Activated T-helper 9 cell treated with anti-CD3 and anti-CD28 coated beads, Interleukin-2, amount 50 U/mL, for 16 hours (primary cell): ENCODE results near the gene TMED4.

ENCODE experiments used
- DNase-seq: peaks from one replicate; pipeline ENCODE4 v3.0.0-alpha.2; 2020; ENCODE audit warnings: low read depth

The TMED4 gene

DNA sequence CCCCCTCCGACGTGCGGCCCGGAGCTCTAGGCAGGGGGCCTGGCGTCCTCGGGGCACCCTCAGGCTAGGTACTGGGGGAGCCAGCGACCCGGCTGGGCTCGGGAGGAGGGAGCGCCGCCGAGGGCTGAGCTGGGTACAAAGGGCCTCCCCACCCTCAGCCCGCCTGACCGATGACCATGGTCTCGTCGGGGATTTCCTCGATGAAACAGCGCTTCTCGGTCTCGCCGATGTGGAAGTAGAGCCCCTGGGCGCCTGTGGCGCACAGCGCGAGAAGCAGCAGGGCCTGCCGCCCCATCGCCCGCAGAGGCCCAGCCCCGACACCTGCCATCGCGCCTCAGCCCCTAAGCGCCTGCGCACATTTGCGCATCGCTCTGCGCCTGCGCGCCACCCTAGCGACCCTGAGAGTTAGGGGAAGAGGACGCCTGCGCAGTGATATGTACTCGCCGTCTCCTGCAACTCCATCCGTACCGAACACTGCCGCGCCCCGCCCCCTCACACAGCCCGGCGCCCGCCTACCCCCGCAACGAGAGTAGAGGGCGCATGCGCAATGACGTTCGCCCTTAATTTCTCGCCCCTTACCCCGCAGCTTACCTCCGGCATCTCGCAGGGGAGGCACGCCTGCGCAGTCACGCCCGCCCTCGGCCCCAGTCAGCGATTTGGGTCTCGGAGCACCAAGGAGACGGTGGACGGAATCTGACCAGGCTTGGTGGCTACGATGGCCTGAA lies at the start of gene TMED4:
Gene TMED4 (minus strand): TSS at position 353 of the 725 bp plus-strand sequence. CDS start 25 bp downstream, at position 328.
- DNase-seq, result peak; percentile 100

DNA sequence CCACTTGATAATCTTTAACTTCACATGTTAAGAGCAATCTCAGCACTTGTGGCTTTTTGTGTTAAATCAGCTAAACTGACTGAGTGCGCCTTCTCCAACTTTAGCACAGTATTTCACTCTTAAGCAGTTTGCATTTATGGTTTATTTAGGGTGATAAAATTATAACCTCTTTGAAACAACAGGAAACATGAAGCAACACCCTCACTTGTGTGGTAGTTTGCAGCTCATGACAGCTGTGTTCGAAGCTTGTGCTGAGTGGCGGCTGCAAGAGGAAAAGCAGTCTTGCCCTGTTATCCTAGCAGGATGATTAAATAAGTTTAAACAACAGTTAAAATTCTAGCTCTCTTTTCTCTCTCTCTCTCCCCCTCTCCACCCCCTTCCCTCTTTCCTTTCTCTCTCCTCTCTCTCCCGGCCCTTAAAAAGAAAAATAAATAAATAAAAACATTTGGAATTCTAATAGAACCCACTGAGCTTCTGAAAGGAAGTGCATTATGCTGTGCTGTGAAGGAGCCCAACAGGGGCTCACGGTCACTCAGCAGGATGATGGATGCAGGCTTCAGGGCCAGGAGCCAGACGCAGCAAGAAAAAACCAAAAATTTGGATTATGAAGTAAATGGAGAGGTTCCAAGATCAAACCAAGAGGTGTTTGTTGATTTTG lies 49.6 kb upstream of the TMED4 start:
- DNase-seq, result no peak

DNA sequence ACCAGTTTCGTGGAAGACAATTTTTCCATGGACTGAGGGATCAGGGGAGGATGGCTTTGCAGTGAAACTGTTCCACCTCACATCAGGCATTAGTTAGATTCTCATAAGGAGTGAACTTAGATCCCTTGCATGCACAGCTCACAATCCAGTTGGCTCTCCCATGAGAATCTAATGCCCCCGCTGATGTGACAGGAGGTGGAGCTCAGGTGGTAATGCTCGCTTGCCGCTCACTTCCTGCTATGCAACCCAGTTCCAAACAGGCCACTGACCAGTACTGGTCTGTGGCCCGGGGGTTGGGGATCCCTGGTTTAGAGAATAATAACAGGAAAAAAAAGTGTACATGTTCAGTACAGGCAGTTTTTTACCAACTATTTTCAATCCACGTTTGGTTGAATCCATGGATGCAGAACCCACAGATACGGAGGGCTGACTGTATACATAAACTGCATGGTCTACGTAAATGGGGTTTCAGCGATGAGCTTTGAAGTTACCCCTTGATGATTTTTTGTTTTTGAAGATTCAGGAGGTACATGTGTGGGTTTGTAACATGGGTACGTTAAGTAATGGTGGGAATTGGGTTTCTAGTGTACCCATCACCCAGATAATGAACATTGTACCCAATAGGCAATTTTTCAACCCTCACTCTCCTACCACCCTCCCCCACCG lies 48.9 kb upstream of the TMED4 start:
- DNase-seq, result no peak

DNA sequence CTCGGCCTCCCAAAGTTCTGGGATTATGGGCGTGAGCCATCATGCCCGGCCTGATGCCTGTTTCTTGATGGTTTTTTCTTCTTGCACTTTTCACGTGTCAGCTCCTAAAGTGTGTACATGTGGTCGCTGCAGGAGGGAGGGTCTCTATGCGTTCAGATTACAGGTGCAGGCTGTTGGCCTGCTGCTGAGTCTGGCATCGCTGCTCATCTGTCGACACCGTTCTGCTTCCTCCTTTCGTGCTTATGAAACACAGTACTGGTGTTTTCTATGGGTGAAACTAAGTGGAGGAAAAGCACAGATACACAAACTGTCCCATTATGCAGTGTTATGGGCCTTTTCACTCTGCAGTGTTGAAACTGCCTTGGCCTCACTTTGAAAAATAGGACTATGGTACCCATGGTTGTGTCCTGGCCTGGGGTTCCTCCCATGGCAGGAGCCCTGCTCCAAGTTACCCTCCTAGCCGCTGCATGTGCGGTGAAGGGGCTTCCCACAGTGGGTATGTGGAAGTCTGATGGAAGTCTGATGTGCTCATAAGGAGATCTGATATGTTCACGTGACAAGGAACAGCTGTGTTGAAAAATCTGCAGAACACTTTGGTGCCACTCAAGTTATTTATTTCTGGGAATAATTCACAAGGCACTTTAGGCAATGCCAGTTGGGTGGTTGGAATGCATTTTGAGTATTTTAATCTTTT lies 47.9 kb upstream of the TMED4 start:
- DNase-seq, result no peak

DNA sequence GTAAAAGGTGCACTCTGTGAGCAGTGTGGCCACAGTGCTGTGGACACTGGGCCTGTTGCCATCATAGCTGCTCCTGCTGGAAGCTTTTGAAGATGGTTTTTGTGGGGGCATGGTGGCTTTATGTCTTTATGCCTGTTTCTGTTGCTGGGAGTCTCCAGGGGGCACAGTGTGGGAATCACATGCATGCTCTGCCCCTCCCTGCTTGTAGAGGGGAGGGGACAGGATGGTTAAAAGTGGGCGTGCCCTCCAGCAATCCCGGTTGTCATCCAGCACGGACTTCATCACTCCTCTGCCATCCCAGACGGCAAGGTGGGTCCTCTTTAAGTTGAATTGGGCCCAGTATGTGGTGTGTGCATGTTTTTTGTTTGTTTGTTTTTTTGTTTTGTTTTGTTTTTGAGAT lies 44.6 kb upstream of the TMED4 start:
- no peak for DNase-seq

DNA sequence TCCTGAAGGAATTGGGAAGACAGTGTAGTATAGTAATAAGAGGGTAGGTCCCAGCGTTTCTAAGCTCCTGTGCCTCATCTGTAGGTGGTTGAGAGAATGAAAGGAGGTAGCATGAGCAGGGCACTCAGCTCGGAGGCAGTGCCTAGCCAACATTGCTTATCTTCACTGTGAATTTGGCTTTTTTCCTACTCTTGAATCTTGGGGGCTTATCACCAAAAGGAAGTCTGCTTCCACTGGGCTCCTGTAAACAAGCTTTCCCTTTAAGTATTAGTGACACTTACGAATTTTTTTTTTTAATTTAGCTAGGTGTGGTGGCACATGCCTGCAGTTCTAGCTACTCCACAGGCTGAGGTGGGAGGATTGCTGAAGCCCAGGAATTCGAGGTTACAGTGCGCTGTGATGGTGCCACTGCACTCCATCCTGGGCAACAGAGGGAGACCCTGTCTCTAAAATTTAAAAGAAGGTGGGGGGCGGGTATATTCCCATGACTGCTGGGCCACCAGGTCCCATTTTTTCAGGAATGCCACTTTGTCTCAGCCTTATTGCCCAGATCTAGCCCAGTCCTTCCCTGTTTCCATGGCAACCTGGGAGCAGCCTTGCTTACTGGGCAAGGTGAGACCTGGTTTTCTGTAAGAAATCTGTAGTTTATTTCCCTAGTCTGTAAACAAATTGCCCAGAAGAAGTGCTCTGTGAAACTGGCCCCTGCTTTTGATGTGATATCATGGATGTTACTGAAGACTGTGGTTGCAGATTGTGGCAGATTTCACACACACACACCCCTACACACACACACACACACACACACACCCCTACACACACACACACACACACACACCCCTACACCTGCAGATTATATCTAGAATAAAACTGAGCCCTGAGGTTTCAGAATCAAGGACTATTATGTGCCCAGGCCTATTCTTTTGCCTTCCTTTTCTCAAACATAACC lies 43.8 kb upstream of the TMED4 start:
- no peak for DNase-seq

DNA sequence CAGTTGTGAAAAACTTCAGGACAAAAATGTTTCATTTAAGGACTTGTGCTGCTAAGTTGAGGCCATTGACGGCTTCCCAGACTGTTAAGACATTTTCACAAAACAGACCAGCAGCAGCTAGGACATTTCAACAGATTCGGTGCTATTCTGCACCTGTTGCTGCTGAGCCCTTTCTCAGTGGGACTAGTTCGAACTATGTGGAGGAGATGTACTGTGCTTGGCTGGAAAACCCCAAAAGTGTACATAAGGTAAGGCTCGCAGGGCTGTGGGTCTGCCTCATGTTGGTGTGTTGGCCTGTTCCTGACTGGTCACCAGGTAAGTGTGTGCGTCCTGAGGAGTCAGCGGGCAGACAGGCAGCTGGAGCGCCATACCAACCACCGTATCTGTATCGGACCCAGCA lies 42.3 kb upstream of the TMED4 start:
- DNase-seq, result no peak

DNA sequence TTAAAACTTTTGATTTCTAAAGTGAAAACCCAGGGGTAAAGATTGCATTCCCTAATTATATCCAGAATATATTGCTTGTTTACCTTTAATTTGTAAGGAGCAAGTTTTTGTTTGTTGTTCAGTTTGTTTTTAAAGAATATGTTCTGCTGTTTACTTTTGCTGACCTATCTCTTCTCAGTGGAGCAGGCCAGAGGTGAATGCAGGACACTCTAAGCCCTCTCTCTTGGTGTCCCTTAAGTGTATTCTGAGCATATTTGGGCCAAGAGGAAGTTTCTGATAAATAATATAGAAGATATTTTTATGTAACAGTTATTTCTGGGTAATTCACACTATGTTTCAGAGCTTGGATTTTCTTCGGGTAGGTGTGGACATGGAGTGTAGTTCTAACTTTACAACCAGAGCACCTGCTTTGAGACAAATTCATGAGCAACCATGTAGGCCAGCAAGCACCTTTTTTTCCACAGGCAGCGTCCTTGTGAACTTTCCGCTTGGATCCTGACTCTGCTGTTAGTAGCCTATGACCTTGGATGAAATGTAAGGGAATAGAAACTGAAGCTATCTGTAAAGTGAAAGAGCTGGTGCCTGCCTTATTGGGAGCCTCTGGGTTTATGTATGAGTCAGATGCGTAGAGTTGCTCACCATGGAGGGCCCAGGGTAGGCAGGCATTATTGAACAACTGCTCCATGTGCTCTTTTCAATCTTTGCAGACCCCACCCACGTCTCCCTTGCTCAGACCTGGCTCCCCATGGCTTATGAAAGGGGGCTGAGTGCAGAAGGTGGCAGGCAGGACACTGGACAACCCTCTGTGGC lies 40.5 kb upstream of the TMED4 start:
- DNase-seq, result no peak

DNA sequence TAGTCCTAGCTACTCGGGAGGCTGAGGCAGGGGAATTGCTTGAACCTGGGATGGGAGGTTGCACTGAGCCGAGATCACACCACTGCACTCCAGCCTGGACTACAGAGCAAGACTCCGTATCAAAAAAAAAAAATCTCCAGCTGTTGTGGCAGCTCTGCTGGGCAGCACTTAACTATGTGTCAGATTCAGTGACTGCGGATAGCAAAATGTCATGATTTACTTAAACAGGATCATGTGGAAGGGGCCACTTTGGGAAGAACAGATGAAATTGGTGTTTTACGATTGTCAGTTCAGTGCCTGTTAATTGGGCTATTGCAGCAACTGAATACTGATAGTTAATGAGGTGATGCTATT lies 39.7 kb upstream of the TMED4 start:
- DNase-seq, result no peak

DNA sequence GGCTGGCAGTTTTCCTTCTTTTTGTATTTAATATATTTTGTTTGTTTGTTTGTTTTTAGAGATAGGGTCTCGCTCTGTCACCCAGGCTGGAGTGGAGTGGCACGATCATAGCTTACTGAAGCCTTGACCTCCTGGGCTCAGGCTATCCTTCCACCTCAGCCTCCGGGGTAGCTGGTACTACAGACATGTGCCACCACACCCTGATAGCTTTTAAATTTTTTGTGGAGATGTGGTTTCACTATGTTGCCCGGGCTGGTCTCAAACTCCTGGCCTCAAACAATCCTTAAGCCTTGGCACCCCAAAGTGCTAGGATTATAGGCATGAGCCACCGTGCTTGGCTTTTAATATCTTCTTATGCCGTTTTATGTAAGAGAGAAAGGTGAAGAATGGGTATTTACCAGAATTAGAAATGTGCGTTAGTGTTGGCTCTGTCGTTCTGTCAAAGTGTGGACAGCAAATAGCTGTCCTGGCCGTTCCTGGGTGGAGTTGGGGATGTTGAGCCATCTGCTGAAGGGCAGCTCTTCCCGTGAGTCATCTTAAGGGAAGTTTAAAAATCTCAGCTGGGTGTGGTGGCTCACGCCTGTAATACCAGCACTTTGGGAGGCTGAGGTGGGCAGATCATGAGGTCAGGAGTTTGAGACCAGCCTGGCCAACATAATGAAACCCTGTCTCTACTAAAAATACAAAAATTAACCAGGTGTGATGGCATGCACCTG lies 39.2 kb upstream of the TMED4 start:
- no peak for DNase-seq

DNA sequence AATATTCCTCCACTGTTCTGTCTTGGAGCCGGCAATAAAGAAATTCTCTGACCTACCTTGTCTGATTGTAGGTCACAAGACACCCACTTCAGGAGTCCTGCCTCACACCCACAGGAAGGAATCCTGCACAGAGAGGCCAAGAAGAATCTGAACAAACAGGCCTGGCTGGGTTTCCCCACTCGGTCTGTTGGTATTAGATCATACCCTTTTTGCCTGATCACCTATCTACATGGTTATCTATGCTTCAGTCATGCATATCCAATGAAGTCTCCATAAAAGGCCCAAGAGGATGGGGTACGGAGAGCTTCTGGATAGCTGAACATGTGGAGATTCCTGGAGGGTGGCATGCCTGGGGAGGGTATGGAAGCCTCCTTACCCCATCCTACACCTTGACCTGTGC lies 36.7 kb upstream of the TMED4 start:
- no peak for DNase-seq

DNA sequence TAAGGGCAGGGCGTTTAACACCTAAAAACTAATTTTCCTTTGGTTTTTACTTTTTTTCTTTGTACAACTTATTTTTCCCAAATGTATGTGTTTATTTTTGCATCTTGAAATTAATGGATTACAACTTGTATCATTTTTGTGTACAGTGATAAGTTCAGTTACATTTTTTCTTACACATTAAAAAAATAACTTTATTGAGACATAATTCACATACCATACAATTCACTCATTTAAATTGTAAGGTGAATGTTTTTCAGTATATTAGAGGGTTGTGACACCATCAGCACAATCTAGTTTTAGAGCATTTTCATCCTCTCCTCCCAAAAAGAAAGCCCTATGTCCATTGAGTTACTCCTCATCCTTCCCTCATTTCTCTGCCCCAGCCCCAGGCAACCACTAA lies 36.0 kb upstream of the TMED4 start:
- DNase-seq, result no peak

DNA sequence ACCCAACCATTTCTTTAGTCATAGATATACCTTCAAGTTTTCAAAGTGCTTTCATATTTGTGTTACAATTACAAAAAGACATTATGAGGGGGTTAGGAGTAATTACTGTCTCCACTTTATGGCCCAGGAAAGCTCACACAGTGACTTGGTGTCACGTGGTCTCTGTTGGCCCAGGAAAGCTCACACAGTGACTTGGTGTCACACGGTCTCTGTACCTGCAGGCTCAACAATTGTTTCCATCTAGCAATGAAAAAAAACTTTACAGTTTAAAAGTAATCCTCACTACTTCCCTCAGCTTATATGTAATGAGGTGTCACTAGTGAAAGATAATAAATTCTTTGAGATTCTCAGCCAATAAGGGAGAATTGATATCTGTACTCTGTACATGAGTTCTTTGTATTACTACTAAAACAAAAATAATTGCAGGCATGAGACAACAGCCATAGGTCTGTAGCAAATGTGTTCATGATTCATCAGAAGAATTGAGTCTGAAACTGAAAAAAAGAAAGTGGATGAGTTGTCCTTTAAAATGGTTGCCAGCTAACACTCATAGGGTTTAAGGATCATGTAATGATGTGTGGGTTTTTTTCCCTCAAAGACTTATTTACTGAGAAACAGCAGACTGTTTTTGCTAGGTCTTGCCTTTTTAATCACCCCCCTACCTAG lies 35.3 kb upstream of the TMED4 start:
- no peak for DNase-seq

DNA sequence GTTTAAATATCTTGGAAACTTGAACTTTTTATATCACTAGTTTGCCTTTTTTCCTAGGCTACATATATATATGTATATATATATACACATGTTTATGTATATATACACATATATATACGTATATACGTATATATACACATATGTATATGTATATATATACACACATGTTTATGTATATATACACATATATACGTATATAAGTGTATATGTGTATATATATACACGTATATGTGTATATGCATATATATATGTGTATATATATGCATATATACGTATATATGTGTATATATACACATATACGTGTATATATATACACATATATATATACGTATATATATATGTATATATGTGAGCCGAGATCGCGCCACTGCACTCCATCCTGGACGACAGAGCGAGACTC lies 34.5 kb upstream of the TMED4 start:
- DNase-seq, result no peak

DNA sequence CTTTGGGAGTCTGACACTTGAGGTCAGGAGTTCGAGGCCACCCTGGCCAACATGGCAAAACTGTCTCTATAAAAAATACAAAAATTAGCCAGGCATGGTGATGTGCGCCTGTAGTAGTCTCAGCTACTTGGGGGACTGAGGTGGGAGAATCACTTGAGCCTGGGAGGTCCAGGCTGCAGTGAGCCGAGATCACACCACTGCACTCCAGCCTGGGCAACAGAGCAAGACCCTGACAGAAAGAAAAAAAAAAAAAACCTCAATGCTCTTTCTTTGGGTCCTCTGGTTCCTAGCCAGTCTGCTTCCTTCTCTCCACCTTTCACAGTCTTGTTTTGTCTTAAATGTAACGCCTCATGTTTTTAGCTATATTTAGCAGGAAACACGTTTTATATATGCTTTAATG lies 33.8 kb upstream of the TMED4 start:
- no peak for DNase-seq

DNA sequence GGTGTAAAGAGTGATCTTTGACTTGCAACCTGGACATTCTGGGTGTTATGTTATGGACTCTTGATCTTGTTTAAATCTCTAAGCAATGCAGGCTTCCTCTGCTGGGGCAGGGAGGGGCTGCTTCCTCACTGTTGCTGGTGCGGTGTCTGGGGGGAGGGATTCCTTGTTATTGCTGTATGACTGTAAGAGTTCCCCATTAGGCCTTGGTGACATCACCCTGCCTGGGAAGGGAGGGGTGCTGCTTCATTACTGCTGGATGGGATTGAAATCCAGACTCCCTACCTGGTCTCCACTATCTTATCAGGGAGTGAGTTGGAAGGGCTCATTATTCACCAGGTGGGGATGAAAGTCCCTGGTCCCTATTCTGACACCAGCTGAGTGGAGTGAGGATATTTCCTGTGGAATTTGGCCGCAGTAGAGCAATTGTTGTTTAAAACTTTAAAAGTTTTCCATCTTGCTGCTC lies 33.1 kb upstream of the TMED4 start:
- DNase-seq, result no peak

DNA sequence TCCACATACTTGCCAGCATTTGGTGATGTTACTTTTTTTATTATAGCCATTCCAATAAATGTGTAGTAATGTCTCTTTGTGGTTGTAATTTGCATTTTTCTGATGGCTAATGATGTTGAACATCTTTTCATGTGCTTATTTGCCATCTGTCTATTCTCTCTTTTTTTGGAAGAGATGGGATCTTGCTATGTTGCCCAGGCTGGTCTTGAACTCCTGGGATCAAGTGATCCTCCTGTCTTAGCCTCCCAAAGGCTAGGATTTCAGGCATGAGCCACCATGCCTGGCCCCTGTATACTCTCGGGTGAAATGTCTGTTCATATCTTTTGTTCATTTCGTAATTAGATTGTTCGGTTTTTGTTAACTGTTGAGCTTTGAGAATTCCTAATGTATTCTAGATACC lies 27.8 kb upstream of the TMED4 start:
- DNase-seq, result no peak

DNA sequence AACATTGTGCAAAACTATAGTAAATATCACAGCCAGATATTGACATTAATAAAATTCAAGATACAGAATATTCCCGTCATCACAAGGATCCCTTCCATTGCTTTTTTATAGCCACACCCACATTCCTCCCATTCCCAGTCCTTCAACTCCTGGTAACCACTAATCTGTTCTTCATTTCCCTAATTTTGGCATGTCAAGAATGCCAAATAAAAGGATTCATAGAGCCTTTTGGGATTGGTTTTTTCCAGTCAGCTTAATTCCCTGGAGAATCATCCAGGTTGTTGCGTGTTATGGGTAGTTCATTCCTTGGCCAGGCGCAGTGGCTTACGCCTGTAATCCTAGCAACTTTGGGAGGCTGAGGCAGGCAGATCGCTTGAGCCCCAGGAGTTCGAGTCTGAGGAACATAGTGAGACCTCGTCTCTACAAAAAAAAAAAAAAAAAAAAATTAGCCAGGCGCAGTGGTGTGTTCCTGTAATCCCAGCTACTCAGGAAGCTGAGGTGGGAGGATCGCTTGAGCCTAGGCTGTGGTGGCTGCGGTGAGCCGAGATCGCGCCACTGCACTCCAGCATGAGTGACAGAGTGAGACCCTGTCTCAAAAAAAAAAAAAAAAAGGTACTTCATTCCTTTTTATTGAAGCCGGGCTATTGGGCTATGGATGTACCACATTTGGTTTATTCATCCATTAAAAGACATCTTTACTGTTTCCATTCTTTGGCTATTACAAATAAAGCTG lies 27.1 kb upstream of the TMED4 start:
- no peak for DNase-seq
